ENCODE results near the gene CRYGN.

Gene CRYGN

DNA sequence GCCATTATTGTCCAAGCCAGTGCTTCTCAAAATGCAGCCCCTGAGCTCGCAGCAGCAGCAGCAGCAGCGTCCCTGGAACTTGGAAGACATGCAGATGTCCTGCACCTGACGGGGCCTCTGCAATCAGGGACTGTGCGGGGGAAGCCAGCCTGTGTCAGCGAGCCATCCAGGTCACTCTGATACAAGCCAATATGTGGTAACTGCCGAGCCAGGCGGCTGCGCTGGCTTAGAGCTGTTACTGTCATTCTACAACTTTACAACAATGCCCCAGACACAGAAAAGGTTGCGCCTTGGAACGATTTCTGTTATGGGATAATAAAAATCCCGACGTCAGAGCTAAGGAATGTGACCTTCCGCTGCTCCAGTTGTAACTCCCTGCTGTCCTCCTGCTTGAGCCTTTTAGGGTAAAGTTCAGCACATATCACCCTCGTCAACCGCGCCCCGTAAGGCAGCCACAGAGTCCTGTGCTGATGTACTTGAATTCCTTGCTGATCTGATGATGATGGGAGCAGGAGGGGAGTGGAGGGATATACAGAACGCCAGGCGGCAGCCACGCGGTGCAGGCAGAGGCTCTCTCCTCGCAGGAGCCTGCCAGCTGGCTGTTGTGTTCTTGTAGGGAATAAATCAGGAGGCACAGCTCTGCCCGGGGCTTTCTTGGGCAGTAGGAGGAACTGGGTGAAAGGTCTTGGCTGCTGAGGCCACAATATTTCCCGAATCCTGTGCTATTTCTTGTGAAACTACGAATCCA lies 20.0 kb upstream of the CRYGN start:
- DNase-seq (ENCODE audit: low spot score) = peak; percentile 85

GRCh38 chr7:151457534-151457933 lies 17.6 kb upstream of the CRYGN start:
- DNase-seq (ENCODE audit: low spot score) = no peak

DNA sequence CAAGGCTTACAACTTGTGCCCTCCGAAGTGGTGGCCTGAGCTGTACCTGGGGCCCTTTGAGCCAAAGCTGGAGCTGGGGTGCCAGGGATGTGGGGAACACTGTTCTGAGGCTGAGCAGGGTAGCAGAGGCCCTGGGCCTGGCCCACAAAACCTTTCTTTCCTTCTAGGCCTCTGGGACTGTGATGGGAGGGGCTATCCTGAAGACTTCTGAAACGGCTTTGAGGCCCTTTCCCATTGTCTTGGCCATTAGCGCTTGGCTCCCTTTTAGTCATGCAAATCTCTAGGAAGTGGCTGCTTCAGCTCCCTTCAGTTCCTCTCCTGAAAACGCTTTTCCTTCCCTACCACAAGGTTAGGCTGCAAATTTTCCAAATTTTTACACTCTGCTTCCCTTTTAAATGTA lies 16.8 kb upstream of the CRYGN start:
- DNase-seq (ENCODE audit: low spot score) = no peak

DNA sequence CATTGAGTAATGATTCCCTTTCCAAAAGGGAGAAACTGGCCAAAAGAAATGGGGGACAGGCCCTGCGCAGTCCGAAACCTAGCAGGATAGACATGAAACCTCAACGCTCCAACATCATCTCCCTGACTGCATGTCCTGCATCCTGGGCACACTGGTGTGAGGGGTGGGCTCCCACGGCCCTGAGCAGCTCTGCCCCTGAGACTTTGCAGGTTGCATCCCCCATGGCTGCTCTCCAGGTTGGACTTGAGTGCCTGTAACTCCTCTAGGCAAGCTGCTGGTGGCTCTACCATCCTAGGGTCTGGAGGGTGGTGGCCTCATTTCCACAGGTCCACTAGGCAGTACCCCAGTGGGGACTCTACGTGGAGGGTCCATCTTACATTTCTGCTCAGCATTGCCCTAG lies 16.3 kb upstream of the CRYGN start:
- DNase-seq (ENCODE audit: low spot score) = no peak

DNA sequence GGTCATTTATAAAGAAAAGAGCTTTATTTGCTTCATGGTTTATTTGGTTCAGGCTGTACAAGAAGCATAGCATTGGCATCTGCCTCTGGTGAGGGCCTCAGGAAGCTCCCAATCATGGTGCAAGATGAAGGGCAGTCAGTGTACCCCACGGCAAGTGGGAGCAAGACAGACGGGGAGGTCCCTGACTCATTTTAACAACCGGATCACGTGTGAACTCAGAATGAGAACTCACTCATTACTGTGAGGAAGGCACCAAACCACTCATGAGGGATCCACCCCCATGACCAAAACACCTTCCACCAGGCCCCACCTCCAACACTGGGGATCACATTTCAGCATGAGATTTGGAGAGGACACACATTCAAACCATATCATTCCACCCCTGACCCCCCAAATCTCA lies 15.7 kb upstream of the CRYGN start:
- DNase-seq (ENCODE audit: low spot score) = no peak

DNA sequence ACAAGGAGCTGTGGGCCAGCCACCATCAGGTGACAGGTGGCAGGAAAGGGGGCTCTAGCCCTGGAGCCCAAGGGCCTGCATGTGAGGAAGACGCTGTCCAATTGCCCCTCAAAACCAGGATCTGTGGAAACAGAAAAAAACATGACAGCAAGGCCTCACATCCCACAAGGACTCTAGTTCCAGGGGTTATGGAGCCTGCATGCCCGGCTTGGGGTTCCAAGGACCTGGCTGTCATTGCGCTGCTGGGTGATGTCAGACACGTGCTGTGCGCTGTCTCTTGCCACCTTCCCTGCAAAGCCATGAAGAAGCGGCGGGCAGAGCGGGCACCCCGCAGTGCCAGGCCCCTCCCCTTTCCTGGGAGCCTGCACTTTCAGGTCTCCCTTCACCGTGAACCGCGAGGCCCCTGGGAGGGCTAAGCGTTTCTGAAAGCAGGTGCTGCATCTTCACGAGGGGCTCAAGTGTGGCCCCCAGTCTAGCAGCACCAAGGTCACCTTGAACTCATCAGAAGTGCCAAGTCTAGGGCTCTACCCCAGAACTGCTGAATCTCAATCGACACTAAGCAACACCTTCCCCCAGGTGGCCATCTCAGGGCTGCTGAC lies 15.1 kb upstream of the CRYGN start:
- no peak for DNase-seq (ENCODE audit: low spot score)

DNA sequence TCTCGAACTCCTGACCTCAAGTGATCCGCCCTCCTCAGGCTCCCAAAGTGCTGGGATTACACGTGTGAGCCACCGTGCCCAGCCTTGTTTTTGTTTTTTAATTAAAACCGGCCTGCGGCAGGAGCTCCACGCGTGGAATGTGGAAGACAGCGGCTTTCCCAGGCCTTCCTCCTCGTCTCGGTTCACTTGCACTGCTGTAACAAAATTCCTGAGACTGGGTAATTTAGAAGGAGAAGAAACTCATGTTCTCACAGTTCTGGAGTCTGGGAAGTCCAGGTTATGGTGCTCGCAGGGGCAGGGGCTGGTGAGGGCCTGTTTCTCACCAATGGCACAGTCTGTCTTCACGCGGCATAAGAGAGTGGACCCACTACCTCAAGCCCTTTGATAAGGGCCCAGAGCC lies 14.4 kb upstream of the CRYGN start:
- no peak for DNase-seq (ENCODE audit: low spot score)

GRCh38 chr7:151453326-151453791 lies 13.4 kb upstream of the CRYGN start:
- no peak for DNase-seq (ENCODE audit: low spot score)

- no peak for DNase-seq (ENCODE audit: low spot score)
Observed at GRCh38 chr7:151452680-151453325, 12.9 kb upstream of the CRYGN start.

GRCh38 chr7:151451626-151452571 lies 12.0 kb upstream of the CRYGN start:
- DNase-seq (ENCODE audit: low spot score) = no peak

- no peak for DNase-seq (ENCODE audit: low spot score)
Observed at GRCh38 chr7:151451156-151451555, 11.2 kb upstream of the CRYGN start.

- DNase-seq (ENCODE audit: low spot score) = no peak
Observed at GRCh38 chr7:151449990-151450389, 10.0 kb upstream of the CRYGN start.

DNA sequence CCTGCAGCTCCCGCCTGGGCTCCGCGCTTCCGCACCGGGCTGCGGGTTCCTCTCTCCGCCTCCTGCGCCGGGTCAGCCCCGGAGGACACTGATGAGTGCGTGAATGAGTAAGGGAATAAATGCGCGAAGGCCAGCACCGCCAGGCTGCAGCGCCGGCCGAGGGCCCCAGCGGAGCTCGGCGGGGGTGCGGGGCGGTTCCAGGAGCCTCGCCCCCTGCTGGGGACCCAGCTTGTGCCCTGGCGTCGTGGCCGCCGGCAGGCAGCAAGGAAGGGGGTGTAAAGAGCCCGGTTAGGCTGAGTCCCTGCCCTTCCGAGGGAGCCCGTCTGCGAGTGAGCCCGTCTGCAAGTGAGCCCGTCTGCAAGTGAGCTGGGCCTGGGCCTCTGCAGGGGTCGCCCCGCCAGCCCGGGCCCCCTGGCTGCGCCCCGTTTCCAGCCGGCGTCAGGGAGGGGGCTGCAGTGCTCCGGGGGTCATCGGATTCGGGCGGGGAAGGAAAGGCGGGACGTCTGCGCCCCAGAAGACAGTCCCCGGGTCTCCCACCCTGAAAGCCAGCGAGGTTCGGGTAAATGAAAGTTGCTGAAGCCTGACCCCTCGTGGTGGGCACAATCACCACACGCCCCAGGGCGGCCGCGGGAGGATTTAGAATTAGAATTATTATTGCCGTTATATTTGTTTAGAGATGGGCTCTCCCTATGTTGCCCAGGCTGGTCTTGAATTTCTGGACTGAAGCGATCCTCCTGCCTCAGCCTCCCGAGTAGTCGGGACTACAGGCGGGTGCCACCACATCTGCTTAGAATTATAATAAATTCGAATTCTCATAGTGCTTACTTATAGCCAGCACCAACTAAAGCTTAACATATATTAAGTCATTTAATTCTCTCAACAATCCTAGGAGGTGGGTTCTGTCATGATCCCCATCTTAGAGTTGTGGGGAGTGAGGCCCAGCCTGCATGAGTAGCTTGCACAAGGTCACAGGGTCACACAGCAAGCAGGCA lies 8.6 kb upstream of the CRYGN start:
- DNase-seq (ENCODE audit: low spot score) = peak; percentile 63

DNA sequence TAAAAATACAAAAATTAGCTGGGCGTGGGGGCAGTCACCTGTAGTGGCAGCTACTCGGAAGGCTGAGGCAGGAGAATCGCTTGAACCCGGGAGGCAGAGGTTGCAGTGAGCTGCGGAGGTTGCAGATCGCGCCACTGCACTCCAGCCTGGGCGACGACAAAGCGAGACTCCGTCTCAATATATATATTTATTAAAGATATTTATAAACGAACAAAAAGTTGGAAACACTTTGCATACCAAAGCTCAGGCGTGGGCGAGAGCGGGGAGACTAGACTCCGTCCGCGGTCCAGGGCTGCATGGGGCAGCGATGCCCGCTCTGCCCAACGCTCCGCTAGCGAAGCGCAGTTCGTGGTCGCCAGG lies 7.9 kb upstream of the CRYGN start:
- DNase-seq (ENCODE audit: low spot score) = no peak

- no peak for DNase-seq (ENCODE audit: low spot score)
Observed at GRCh38 chr7:151447312-151447711, 7.4 kb upstream of the CRYGN start.

DNA sequence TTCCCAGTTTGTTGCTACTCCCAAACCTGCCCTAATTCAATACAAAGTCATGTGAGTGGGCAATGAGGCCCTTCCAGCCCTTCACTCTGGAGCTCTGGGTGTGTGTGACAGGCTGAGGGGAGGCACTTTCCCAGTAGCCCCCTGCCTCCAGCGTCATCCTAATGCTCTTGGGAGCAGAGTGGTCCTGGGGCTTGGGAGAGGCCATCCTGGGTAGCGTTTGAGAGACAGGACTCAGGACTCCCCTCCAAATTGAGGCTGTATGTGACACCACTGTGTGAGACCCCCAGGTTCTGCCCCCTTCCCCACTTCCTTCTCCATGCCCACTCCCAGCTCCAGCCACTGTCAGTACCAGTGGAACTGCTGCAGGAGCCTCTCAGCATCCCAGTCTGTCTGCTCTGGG lies 6.5 kb upstream of the CRYGN start:
- no peak for DNase-seq (ENCODE audit: low spot score)

GRCh38 chr7:151444632-151445031 lies 4.7 kb upstream of the CRYGN start:
- DNase-seq (ENCODE audit: low spot score) = no peak

- no peak for DNase-seq (ENCODE audit: low spot score)
Observed at GRCh38 chr7:151442776-151443496, 3.0 kb upstream of the CRYGN start.

DNA sequence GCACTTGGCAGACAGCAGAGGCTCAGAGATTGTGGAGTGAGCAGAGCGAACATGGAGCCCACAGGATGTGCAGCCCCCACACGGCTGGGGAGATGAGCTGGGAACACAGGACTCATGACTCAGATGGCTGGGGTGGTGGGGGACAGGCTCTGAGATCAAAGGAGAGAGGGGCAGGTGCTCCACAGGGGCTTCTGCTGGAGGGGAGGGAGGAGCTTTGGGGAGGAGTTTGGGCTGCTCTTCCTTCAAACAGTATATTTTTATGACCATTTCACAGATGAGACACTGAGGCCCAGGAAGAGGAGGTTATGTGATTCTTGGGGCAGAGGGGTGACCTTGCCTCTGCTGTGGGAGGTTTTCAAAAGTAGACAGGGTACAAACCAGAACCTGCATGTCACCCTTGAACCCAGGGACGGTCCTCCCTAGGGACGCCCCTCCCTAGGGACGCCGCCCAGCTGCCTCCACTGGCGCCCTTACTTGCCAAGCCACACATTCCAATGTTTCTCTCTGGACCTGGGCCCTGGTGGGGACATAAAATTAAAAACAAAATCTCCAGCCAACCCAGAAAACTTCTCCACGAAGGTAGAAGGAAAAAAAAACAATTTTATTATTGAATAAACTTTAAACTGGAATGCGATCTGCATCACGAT lies 981 bp upstream of the CRYGN start:
- DNase-seq (ENCODE audit: low spot score) = no peak
